K562 (cell line): ENCODE measurements around the gene TNFAIP3. TPM values are rescaled to one million over a fixed set of nuclear protein-coding genes. Genes with fewer than 3 reads are reported as not detected.

Experiments used
- CXXC5 ChIP-seq: fragments of 250-450 bp; sonication (Bioruptor Pico); IDR thresholded peaks from 2 replicates; pipeline ENCODE4 v1.8.0; 2022; ENCODE audit warnings: inconsistent platforms, mild to moderate bottlenecking, moderate library complexity
- GABPA ChIP-seq: fragments of 200-800 bp; sonication (Bioruptor generic); conservative IDR thresholded peaks from 2 replicates; pipeline ENCODE4 v1.6.1; 2016; ENCODE audit warnings: low read depth, missing genetic modification characterization, missing compliant biosample characterization
- GTF2A2 ChIP-seq: IDR thresholded peaks from 2 replicates; pipeline ENCODE4 v1.6.1; 2016; ENCODE audit warnings: mild to moderate bottlenecking, missing genetic modification characterization, missing compliant biosample characterization
- KDM4B ChIP-seq, 2 experiments: fragments of 450-650 bp in 1 of 2; sonication (generic) in 1 of 2; IDR thresholded peaks; 2 replicates each; pipeline ENCODE4 v1.6.1; 2016 to 2017; ENCODE audit warnings: borderline replicate concordance in 2 of 2, antibody characterized with exemption in 1 of 2, low read depth in 1 of 2, mild to moderate bottlenecking in 1 of 2
- MCM7 ChIP-seq, 2 experiments: fragments of 450-650 bp; IDR thresholded peaks; 2 replicates each; pipeline ENCODE4 v1.6.1; 2016 to 2018
- NCOA2 ChIP-seq, 2 experiments: fragments of 450-650 bp; IDR thresholded peaks; 2 replicates each; pipeline ENCODE4 v1.6.1; 2018; ENCODE audit warnings: mild to moderate bottlenecking in 2 of 2, moderate library complexity in 1 of 2; ENCODE audit not compliant: partially characterized antibody in 2 of 2
- NR2C1 ChIP-seq, 2 experiments: fragments of 450-650 bp; IDR thresholded peaks; 2 replicates each; pipeline ENCODE4 v1.6.1; 2017; ENCODE audit warnings: mild to moderate bottlenecking in 2 of 2, antibody characterized with exemption in 1 of 2, inconsistent platforms in 1 of 2, missing compliant biosample characterization in 1 of 2, missing genetic modification characterization in 1 of 2
- RAD21 ChIP-seq, 2 experiments: fragments of 250-450 bp in 1 of 2; fragments of 450-650 bp in 1 of 2; sonication (Bioruptor Pico) in 1 of 2; formaldehyde crosslinking in 1 of 2; IDR thresholded peaks in 1 of 2; conservative IDR thresholded peaks in 1 of 2; 2 replicates each; pipeline versions ENCODE4 v1.4.0 to v1.8.0; 2020 to 2022; ENCODE audit warnings: mild to moderate bottlenecking in 2 of 2, moderate library complexity in 1 of 2
- TCFL5 ChIP-seq: fragments of 250-450 bp; sonication (Bioruptor Pico); conservative IDR thresholded peaks from 2 replicates; pipeline ENCODE4 v1.6.1; 2021; ENCODE audit warnings: mild to moderate bottlenecking, moderate library complexity, matching md5 sums
- ZNF175 ChIP-seq: fragments of 200-800 bp; sonication (Bioruptor generic); IDR thresholded peaks from 2 replicates; pipeline ENCODE4 v1.6.1; 2016; ENCODE audit warnings: low read depth, mild to moderate bottlenecking, missing genetic modification characterization, missing compliant biosample characterization
- polyA plus RNA-seq, 8 experiments: library from polyadenylated mRNA; depleted of rRNA in 4 of 8; stranded (reverse) in 5 of 8; unstranded in 3 of 8; fragments of >200 nt; fragmentation: Nextera tagmentation in 2 of 8; fragmentation: Illumina TruSeq in 1 of 8; extraction: Ambion mirVana in 2 of 8; extraction: Trizol in 1 of 8; gene quantifications; 2 replicates each; pipeline versions ENCODE4 v1.2.1 to v1.2.3, GENCODE V29; 2011 to 2014; ENCODE audit warnings: inconsistent platforms in 1 of 8, missing spikeins in 1 of 8
- total RNA-seq, 7 experiments: library from RNA; depleted of rRNA in 6 of 7; stranded (reverse); fragments of >200 nt in 6 of 7; fragmentation: Illumina TruSeq in 2 of 7; extraction: Trizol in 2 of 7; gene quantifications; 2 replicates each; pipeline versions ENCODE4 v1.2.1 to v1.2.3, GENCODE V29; 2011 to 2021; ENCODE audit warnings: low replicate concordance in 1 of 7
- TF ChIP-seq, protein P1 (sequence below): fragments of 450-650 bp; IDR thresholded peaks from 2 replicates; pipeline ENCODE4 v1.6.1; 2016; ENCODE audit warnings: mild to moderate bottlenecking, moderate library complexity
- TF ChIP-seq, protein P2 (sequence below): sonication (generic); formaldehyde crosslinking; IDR thresholded peaks from 2 replicates; pipeline ENCODE4 v1.8.0; 2023; ENCODE audit warnings: mild to moderate bottlenecking, missing genetic modification reagents

The TNFAIP3 gene
- total and polyA plus RNA-seq, 9 of the 15 experiments (the other 6 are each of a cell fraction or from before 2014, with no cell fraction given), result 0.79 to 17.0 (median 6.4) TPM

DNA sequence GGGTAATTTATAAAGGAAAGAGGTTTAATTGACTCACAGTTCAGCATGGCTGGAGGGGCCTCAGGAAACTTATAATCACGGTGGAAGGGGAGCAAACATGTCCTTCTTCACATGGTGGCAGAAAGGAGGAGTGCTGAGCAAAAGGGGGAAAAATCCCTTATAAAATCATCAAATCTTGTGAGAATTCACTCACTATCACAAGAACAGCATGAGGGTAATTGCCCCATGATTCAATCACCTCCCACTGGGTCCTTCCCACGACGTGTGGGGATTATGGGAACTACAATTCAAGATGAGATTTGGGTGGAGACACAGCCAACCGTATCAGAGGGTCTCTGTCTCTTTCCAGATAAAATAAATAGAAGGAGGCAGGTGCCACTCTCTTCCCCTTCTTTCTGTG is 48.7 kb downstream of the TNFAIP3 start (continued):
- TF ChIP-seq, protein P1, sequence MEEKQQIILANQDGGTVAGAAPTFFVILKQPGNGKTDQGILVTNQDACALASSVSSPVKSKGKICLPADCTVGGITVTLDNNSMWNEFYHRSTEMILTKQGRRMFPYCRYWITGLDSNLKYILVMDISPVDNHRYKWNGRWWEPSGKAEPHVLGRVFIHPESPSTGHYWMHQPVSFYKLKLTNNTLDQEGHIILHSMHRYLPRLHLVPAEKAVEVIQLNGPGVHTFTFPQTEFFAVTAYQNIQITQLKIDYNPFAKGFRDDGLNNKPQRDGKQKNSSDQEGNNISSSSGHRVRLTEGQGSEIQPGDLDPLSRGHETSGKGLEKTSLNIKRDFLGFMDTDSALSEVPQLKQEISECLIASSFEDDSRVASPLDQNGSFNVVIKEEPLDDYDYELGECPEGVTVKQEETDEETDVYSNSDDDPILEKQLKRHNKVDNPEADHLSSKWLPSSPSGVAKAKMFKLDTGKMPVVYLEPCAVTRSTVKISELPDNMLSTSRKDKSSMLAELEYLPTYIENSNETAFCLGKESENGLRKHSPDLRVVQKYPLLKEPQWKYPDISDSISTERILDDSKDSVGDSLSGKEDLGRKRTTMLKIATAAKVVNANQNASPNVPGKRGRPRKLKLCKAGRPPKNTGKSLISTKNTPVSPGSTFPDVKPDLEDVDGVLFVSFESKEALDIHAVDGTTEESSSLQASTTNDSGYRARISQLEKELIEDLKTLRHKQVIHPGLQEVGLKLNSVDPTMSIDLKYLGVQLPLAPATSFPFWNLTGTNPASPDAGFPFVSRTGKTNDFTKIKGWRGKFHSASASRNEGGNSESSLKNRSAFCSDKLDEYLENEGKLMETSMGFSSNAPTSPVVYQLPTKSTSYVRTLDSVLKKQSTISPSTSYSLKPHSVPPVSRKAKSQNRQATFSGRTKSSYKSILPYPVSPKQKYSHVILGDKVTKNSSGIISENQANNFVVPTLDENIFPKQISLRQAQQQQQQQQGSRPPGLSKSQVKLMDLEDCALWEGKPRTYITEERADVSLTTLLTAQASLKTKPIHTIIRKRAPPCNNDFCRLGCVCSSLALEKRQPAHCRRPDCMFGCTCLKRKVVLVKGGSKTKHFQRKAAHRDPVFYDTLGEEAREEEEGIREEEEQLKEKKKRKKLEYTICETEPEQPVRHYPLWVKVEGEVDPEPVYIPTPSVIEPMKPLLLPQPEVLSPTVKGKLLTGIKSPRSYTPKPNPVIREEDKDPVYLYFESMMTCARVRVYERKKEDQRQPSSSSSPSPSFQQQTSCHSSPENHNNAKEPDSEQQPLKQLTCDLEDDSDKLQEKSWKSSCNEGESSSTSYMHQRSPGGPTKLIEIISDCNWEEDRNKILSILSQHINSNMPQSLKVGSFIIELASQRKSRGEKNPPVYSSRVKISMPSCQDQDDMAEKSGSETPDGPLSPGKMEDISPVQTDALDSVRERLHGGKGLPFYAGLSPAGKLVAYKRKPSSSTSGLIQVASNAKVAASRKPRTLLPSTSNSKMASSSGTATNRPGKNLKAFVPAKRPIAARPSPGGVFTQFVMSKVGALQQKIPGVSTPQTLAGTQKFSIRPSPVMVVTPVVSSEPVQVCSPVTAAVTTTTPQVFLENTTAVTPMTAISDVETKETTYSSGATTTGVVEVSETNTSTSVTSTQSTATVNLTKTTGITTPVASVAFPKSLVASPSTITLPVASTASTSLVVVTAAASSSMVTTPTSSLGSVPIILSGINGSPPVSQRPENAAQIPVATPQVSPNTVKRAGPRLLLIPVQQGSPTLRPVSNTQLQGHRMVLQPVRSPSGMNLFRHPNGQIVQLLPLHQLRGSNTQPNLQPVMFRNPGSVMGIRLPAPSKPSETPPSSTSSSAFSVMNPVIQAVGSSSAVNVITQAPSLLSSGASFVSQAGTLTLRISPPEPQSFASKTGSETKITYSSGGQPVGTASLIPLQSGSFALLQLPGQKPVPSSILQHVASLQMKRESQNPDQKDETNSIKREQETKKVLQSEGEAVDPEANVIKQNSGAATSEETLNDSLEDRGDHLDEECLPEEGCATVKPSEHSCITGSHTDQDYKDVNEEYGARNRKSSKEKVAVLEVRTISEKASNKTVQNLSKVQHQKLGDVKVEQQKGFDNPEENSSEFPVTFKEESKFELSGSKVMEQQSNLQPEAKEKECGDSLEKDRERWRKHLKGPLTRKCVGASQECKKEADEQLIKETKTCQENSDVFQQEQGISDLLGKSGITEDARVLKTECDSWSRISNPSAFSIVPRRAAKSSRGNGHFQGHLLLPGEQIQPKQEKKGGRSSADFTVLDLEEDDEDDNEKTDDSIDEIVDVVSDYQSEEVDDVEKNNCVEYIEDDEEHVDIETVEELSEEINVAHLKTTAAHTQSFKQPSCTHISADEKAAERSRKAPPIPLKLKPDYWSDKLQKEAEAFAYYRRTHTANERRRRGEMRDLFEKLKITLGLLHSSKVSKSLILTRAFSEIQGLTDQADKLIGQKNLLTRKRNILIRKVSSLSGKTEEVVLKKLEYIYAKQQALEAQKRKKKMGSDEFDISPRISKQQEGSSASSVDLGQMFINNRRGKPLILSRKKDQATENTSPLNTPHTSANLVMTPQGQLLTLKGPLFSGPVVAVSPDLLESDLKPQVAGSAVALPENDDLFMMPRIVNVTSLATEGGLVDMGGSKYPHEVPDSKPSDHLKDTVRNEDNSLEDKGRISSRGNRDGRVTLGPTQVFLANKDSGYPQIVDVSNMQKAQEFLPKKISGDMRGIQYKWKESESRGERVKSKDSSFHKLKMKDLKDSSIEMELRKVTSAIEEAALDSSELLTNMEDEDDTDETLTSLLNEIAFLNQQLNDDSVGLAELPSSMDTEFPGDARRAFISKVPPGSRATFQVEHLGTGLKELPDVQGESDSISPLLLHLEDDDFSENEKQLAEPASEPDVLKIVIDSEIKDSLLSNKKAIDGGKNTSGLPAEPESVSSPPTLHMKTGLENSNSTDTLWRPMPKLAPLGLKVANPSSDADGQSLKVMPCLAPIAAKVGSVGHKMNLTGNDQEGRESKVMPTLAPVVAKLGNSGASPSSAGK, result peak; percentile 53; the same call in 1 of the 2 replicates
- 0 out of 2 replicates have a peak, but pooled peaks have one; percentile 34 for TF ChIP-seq TCFL5 (CRISPR knock-in tag)
- 0 out of 2 replicates have a peak, but pooled peaks have one; percentile 0 for TF ChIP-seq GABPA (tag)
- no peak for TF ChIP-seq NCOA2 (IDR thresholded peaks at IDR 0.05; ENCODE audit: partially characterized antibody in 2 of 2)
- peak; percentile 83; the same call in 1 of the 2 replicates for TF ChIP-seq ZNF175 (CRISPR knock-in tag)
- TF ChIP-seq RAD21 (CRISPR knock-in tag; conservative IDR thresholded peaks at IDR 0.05 in 1 of 2, IDR thresholded peaks at IDR 0.05 in 1 of 2), result 0 out of 4 replicates have a peak, but pooled peaks of 1 of the 2 experiments have one; percentile 4
- TF ChIP-seq, protein P2, sequence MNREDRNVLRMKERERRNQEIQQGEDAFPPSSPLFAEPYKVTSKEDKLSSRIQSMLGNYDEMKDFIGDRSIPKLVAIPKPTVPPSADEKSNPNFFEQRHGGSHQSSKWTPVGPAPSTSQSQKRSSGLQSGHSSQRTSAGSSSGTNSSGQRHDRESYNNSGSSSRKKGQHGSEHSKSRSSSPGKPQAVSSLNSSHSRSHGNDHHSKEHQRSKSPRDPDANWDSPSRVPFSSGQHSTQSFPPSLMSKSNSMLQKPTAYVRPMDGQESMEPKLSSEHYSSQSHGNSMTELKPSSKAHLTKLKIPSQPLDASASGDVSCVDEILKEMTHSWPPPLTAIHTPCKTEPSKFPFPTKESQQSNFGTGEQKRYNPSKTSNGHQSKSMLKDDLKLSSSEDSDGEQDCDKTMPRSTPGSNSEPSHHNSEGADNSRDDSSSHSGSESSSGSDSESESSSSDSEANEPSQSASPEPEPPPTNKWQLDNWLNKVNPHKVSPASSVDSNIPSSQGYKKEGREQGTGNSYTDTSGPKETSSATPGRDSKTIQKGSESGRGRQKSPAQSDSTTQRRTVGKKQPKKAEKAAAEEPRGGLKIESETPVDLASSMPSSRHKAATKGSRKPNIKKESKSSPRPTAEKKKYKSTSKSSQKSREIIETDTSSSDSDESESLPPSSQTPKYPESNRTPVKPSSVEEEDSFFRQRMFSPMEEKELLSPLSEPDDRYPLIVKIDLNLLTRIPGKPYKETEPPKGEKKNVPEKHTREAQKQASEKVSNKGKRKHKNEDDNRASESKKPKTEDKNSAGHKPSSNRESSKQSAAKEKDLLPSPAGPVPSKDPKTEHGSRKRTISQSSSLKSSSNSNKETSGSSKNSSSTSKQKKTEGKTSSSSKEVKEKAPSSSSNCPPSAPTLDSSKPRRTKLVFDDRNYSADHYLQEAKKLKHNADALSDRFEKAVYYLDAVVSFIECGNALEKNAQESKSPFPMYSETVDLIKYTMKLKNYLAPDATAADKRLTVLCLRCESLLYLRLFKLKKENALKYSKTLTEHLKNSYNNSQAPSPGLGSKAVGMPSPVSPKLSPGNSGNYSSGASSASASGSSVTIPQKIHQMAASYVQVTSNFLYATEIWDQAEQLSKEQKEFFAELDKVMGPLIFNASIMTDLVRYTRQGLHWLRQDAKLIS (CRISPR knock-in tag), result no peak
- no peak for TF ChIP-seq MCM7 (IDR thresholded peaks at IDR 0.05)
- TF ChIP-seq CXXC5, result peak; percentile 41; the same call in 1 of the 2 replicates
- no peak for TF ChIP-seq NR2C1 (IDR thresholded peaks at IDR 0.05)
- TF ChIP-seq NR2C1 (tag; IDR thresholded peaks at IDR 0.05), result 0 out of 2 replicates have a peak, but pooled peaks have one; percentile 10
- TF ChIP-seq GTF2A2, result 0 out of 2 replicates have a peak, but pooled peaks have one; percentile 7
- no peak for TF ChIP-seq KDM4B (IDR thresholded peaks at IDR 0.05; ENCODE audit: borderline replicate concordance in 2 of 2, low read depth in 1 of 2)
